Activated CD8-positive, alpha-beta T cell treated with anti-CD3 and anti-CD28 coated beads for 36 hours (primary cell): Measurements from ENCODE around the gene CFAP100. TPM values are rescaled to one million over a fixed set of nuclear protein-coding genes. Genes with fewer than 3 reads are reported as not detected.

Experiments
- ATAC-seq: fragments of 200-7000 bp; cut with Tn5 transposase; one replicate; pipeline ENCODE4 v1.10.0; 2021; ENCODE audit warnings: mild to moderate bottlenecking, moderate library complexity
- CTCF ChIA-PET: fragments of 350-600 bp; sonication (Branson Sonifier 250); formaldehyde crosslinking; loops from one replicate; lab custom pipeline; 2021; ENCODE audit warnings: antibody characterized with exemption; lab: Charles Lee
- POLR2A ChIA-PET: fragments of 350-600 bp; sonication (Branson Sonifier 250); formaldehyde crosslinking; loops from one replicate; lab custom pipeline; 2021; ENCODE audit warnings: antibody characterized with exemption; lab: Charles Lee
- DNase-seq: peaks from one replicate; pipeline ENCODE4 v3.0.0-alpha.2; 2020
- H3K27ac Mint-ChIP-seq: one replicate; pipeline ENCODE4 v1.8.0; 2021; ENCODE audit warnings: mild to moderate bottlenecking, mixed read lengths
- H3K27me3 Mint-ChIP-seq: one replicate; pipeline ENCODE4 v1.8.0; 2021; ENCODE audit warnings: mixed read lengths
- H3K36me3 Mint-ChIP-seq: one replicate; pipeline ENCODE4 v1.8.0; 2021; ENCODE audit warnings: low read depth, mixed read lengths
- H3K4me1 Mint-ChIP-seq: one replicate; pipeline ENCODE4 v1.8.0; 2021; ENCODE audit warnings: low read depth, mixed read lengths
- H3K4me3 Mint-ChIP-seq: one replicate; pipeline ENCODE4 v1.8.0; 2021; ENCODE audit warnings: mild to moderate bottlenecking, moderate library complexity, mixed read lengths
- H3K9me3 Mint-ChIP-seq: one replicate; pipeline ENCODE4 v1.8.0; 2021; ENCODE audit warnings: mixed read lengths
- CTCF ChIP-seq: fragments of 200-600 bp; IDR thresholded peaks from one replicate; pipeline ENCODE4 v1.8.0; 2022; ENCODE audit warnings: antibody characterized with exemption, mild to moderate bottlenecking
- intact Hi-C: fragments of 100-400 bp; cut with micrococcal nuclease; formaldehyde crosslinking; loops from one replicate; pipeline ENCODE4 v1.10.0; 2022
- total RNA-seq, 2 experiments: library from RNA; stranded (reverse); gene quantifications; one replicate each; pipeline ENCODE4 v1.2.3, GENCODE V29; 2021

The CFAP100 gene
- total RNA-seq, 2 experiments from 2014 or later = not detected

GRCh38 chr3:126452213-126452612 lies 57.5 kb downstream of the CFAP100 start:
- DNase-seq (no peak), ATAC-seq (no peak)
- Mint-ChIP-seq H3K4me1 (peaks cover 5% of the 10 kb centered on the region), H3K9me3 (no peaks in the 10 kb centered on the region), H3K27me3 (no peaks in the 10 kb centered on the region), H3K4me3 (no peak overlapping the region), H3K36me3 (peaks cover 19% of the 10 kb centered on the region), H3K27ac (no peak overlapping the region)
- ChIA-PET POLR2A (no interaction called here), CTCF (interaction anchor here (0.8 kb wide), 1 partner anchor 23 kb away, joined by 3 read pairs; no protein-coding TSS in a partner anchor)
- TF ChIP-seq CTCF = no peak
- intact Hi-C loops = no loop called here

- CTCF ChIA-PET = no interaction called here
- no peak overlapping the region for H3K27ac Mint-ChIP-seq
- ATAC-seq = no peak
- peaks cover 25% of the 10 kb centered on the region for H3K36me3 Mint-ChIP-seq
- H3K9me3 Mint-ChIP-seq = no peaks in the 10 kb centered on the region
- no peak for TF ChIP-seq CTCF
- no peak overlapping the region for H3K4me3 Mint-ChIP-seq
- intact Hi-C loops = no loop called here
- H3K4me1 Mint-ChIP-seq = peaks cover 10% of the 10 kb centered on the region
- POLR2A ChIA-PET = no interaction called here
- no peak for DNase-seq
- no peaks in the 10 kb centered on the region for H3K27me3 Mint-ChIP-seq
Observed at GRCh38 chr3:126454025-126454424, 59.3 kb downstream of the CFAP100 start.

- H3K27ac Mint-ChIP-seq = no peak overlapping the region
- TF ChIP-seq CTCF = no peak
- no peaks in the 10 kb centered on the region for H3K9me3 Mint-ChIP-seq
- H3K27me3 Mint-ChIP-seq = no peaks in the 10 kb centered on the region
- CTCF ChIA-PET = no interaction called here
- H3K36me3 Mint-ChIP-seq = peaks cover 26% of the 10 kb centered on the region
- POLR2A ChIA-PET = interaction anchor here (0.9 kb wide), 1 partner anchor 108 kb away, joined by 3 read pairs; no protein-coding TSS in a partner anchor
- intact Hi-C loops = no loop called here
- H3K4me1 Mint-ChIP-seq = peaks cover 10% of the 10 kb centered on the region
- ATAC-seq (no peak), DNase-seq (no peak)
- no peak overlapping the region for H3K4me3 Mint-ChIP-seq
Observed at GRCh38 chr3:126454437-126455198, 59.9 kb downstream of the CFAP100 start.

- no peak for TF ChIP-seq CTCF
- H3K4me1 Mint-ChIP-seq = peaks cover 14% of the 10 kb centered on the region
- DNase-seq = no peak
- no peak for ATAC-seq
- POLR2A ChIA-PET = interaction anchor here (0.6 kb wide), 2 partner anchors 9 to 14 kb away, joined by 3 read pairs; no protein-coding TSS in a partner anchor
- H3K36me3 Mint-ChIP-seq = peaks cover 31% of the 10 kb centered on the region
- H3K4me3 Mint-ChIP-seq = no peak overlapping the region
- no peaks in the 10 kb centered on the region for H3K27me3 Mint-ChIP-seq
- no peaks in the 10 kb centered on the region for H3K9me3 Mint-ChIP-seq
- CTCF ChIA-PET = interaction anchor here (0.8 kb wide), 1 partner anchor 15 kb away, joined by 3 read pairs; no protein-coding TSS in a partner anchor
- no peak overlapping the region for H3K27ac Mint-ChIP-seq
- intact Hi-C loops = no loop called here
Observed at GRCh38 chr3:126456211-126456610, 61.5 kb downstream of the CFAP100 start.

GRCh38 chr3:126456766-126457388 lies 62.2 kb downstream of the CFAP100 start:
- peaks cover 16% of the 10 kb centered on the region for H3K4me1 Mint-ChIP-seq
- peaks cover 33% of the 10 kb centered on the region for H3K36me3 Mint-ChIP-seq
- no peaks in the 10 kb centered on the region for H3K9me3 Mint-ChIP-seq
- intact Hi-C loops = no loop called here
- no peak for ATAC-seq
- H3K4me3 Mint-ChIP-seq = no peak overlapping the region
- CTCF ChIA-PET = no interaction called here
- no peak for TF ChIP-seq CTCF
- POLR2A ChIA-PET = interaction anchor here (0.6 kb wide), 2 partner anchors 9 to 14 kb away, joined by 3 read pairs; no protein-coding TSS in a partner anchor
- H3K27ac Mint-ChIP-seq = no peak overlapping the region
- no peak for DNase-seq
- H3K27me3 Mint-ChIP-seq = no peaks in the 10 kb centered on the region
